Measurements from ENCODE around the gene TMEM140.

- TF ChIP-seq, protein P1, sequence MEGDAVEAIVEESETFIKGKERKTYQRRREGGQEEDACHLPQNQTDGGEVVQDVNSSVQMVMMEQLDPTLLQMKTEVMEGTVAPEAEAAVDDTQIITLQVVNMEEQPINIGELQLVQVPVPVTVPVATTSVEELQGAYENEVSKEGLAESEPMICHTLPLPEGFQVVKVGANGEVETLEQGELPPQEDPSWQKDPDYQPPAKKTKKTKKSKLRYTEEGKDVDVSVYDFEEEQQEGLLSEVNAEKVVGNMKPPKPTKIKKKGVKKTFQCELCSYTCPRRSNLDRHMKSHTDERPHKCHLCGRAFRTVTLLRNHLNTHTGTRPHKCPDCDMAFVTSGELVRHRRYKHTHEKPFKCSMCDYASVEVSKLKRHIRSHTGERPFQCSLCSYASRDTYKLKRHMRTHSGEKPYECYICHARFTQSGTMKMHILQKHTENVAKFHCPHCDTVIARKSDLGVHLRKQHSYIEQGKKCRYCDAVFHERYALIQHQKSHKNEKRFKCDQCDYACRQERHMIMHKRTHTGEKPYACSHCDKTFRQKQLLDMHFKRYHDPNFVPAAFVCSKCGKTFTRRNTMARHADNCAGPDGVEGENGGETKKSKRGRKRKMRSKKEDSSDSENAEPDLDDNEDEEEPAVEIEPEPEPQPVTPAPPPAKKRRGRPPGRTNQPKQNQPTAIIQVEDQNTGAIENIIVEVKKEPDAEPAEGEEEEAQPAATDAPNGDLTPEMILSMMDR (IDR thresholded peaks at IDR 0.05), result no peak
- TF ChIP-seq POLR2A (IDR thresholded peaks at IDR 0.05), result no peak
- TF ChIP-seq POLR2AphosphoS5 (IDR thresholded peaks at IDR 0.05), result no peak
Observed at GRCh38 chr7:135156290-135156689, 8.4 kb downstream of the TMEM140 start.

All from gastroesophageal sphincter (tissue), 3 donors.